Mucosa of stomach (tissue), 1 donor: Measurements from ENCODE around the gene AKR1B15.
"Not testable (repeated sequence)": the region's sequence is repeated elsewhere in the genome, so short reads cannot be mapped to it uniquely, and the experiment has no call there.

Experiments used
- H3K27me3 ChIP-seq: one replicate; pipeline ENCODE4 v1.7.0; 2013; ENCODE audit warnings: mild to moderate bottlenecking, low read length; ENCODE audit not compliant: control insufficient read depth, insufficient read depth
- H3K36me3 ChIP-seq: one replicate; pipeline ENCODE4 v1.7.0; 2013; ENCODE audit warnings: low read length; ENCODE audit not compliant: control insufficient read depth, insufficient read depth
- H3K4me1 ChIP-seq: one replicate; pipeline ENCODE4 v1.7.0; 2013; ENCODE audit warnings: mild to moderate bottlenecking, low read length; ENCODE audit not compliant: control insufficient read depth, insufficient read depth
- H3K4me3 ChIP-seq: one replicate; pipeline ENCODE4 v1.7.0; 2013; ENCODE audit warnings: low read length
- H3K9ac ChIP-seq: one replicate; pipeline ENCODE4 v1.7.0; 2013; ENCODE audit warnings: mild to moderate bottlenecking, low read length, moderate library complexity
- H3K9me3 ChIP-seq: one replicate; pipeline ENCODE4 v1.7.0; 2013; ENCODE audit warnings: mild to moderate bottlenecking, low read length, moderate library complexity; ENCODE audit not compliant: control insufficient read depth
- donor health status: Pancreatic carcinoma.

AKR1B15 gene

GRCh38 chr7:134515569-134516468, 33.1 kb upstream of the AKR1B15 start:
- H3K36me3 ChIP-seq: no peaks in the 10 kb centered on the region
- H3K4me1 ChIP-seq: peaks cover under 1% of the 10 kb centered on the region
- no peaks in the 10 kb centered on the region for H3K27me3 ChIP-seq
- H3K9me3 ChIP-seq: no peaks in the 10 kb centered on the region
- H3K4me3 ChIP-seq: no peak overlapping the region
- no peak overlapping the region for H3K9ac ChIP-seq

- no peak overlapping the region for H3K4me3 ChIP-seq
- H3K9ac ChIP-seq: no peak overlapping the region
- no peaks in the 10 kb centered on the region for H3K36me3 ChIP-seq
These were observed 28.8 kb upstream of the AKR1B15 start for GRCh38 chr7:134520130-134520529.

GRCh38 chr7:134522601-134523000, 26.3 kb upstream of the AKR1B15 start:
- Histone ChIP-seq H3K4me3 (no peak overlapping the region), H3K27me3 (no peaks in the 10 kb centered on the region), H3K9me3 (no peaks in the 10 kb centered on the region), H3K36me3 (no peaks in the 10 kb centered on the region), H3K4me1 (peaks cover 25% of the 10 kb centered on the region), H3K9ac (no peak overlapping the region)

More at GRCh38 chr7:134520130-134520529, 28.8 kb upstream of the AKR1B15 start:
- peaks cover 21% of the 10 kb centered on the region for H3K4me1 ChIP-seq
- H3K27me3 ChIP-seq: no peaks in the 10 kb centered on the region
- H3K9me3 ChIP-seq: no peaks in the 10 kb centered on the region

GRCh38 chr7:134525449-134525848, 23.5 kb upstream of the AKR1B15 start:
- H3K4me3 ChIP-seq, H3K36me3 ChIP-seq, H3K9me3 ChIP-seq, H3K9ac ChIP-seq, H3K27me3 ChIP-seq: not testable (repeated sequence)
- H3K4me1 ChIP-seq: peaks cover 25% of the 10 kb centered on the region

GRCh38 chr7:134526552-134527248, 22.2 kb upstream of the AKR1B15 start:
- not testable (repeated sequence) for H3K4me3 ChIP-seq, H3K36me3 ChIP-seq, H3K27me3 ChIP-seq, H3K9ac ChIP-seq, H3K9me3 ChIP-seq
- H3K4me1 ChIP-seq: peaks cover 22% of the 10 kb centered on the region

- peak overlapping the region; percentile 77 for H3K9ac ChIP-seq
- H3K4me3 ChIP-seq: peak overlapping the region; percentile 82
- H3K9me3 ChIP-seq: no peaks in the 10 kb centered on the region
- H3K27me3 ChIP-seq: no peaks in the 10 kb centered on the region
- no peaks in the 10 kb centered on the region for H3K36me3 ChIP-seq
- H3K4me1 ChIP-seq: peaks cover 24% of the 10 kb centered on the region
These were observed 20.9 kb upstream of the AKR1B15 start for GRCh38 chr7:134527979-134528371.

- Histone ChIP-seq H3K36me3 (no peaks in the 10 kb centered on the region), H3K4me3 (peak overlapping the region; percentile 82), H3K9ac (peak overlapping the region; percentile 77), H3K27me3 (no peaks in the 10 kb centered on the region), H3K4me1 (peaks cover 29% of the 10 kb centered on the region), H3K9me3 (no peaks in the 10 kb centered on the region)
These were observed 20.2 kb upstream of the AKR1B15 start for GRCh38 chr7:134528749-134529148.

GRCh38 chr7:134530460-134530859, 18.4 kb upstream of the AKR1B15 start:
- Histone ChIP-seq H3K9me3 (no peaks in the 10 kb centered on the region), H3K36me3 (peaks cover 10% of the 10 kb centered on the region), H3K4me1 (peaks cover 25% of the 10 kb centered on the region), H3K27me3 (no peaks in the 10 kb centered on the region), H3K4me3 (no peak overlapping the region), H3K9ac (no peak overlapping the region)

GRCh38 chr7:134532180-134532953, 16.5 kb upstream of the AKR1B15 start:
- Histone ChIP-seq H3K27me3 (no peaks in the 10 kb centered on the region), H3K9me3 (no peaks in the 10 kb centered on the region), H3K4me3 (no peak overlapping the region), H3K36me3 (peaks cover 10% of the 10 kb centered on the region), H3K9ac (no peak overlapping the region), H3K4me1 (peaks cover 25% of the 10 kb centered on the region)

- Histone ChIP-seq H3K9ac (no peak overlapping the region), H3K4me3 (no peak overlapping the region), H3K4me1 (peaks cover 25% of the 10 kb centered on the region), H3K36me3 (peaks cover 10% of the 10 kb centered on the region), H3K27me3 (no peaks in the 10 kb centered on the region), H3K9me3 (no peaks in the 10 kb centered on the region)
These were observed 16.0 kb upstream of the AKR1B15 start for GRCh38 chr7:134532954-134533218.

GRCh38 chr7:134533288-134533771, 15.6 kb upstream of the AKR1B15 start:
- Histone ChIP-seq H3K4me3 (no peak overlapping the region), H3K36me3 (peaks cover 10% of the 10 kb centered on the region), H3K9ac (no peak overlapping the region), H3K9me3 (no peaks in the 10 kb centered on the region), H3K4me1 (peaks cover 25% of the 10 kb centered on the region), H3K27me3 (no peaks in the 10 kb centered on the region)

GRCh38 chr7:134534633-134535032, 14.3 kb upstream of the AKR1B15 start:
- Histone ChIP-seq H3K9me3 (no peaks in the 10 kb centered on the region), H3K36me3 (peaks cover 10% of the 10 kb centered on the region), H3K9ac (no peak overlapping the region), H3K4me3 (no peak overlapping the region), H3K4me1 (peaks cover 25% of the 10 kb centered on the region), H3K27me3 (no peaks in the 10 kb centered on the region)
